Measurements from ENCODE around the gene MFSD1.
"Not testable (repeated sequence)": the region's sequence is repeated elsewhere in the genome, so short reads cannot be mapped to it uniquely, and the experiment has no call there.

MFSD1 gene

GRCh38 chr3:158790901-158791589 is 10.8 kb upstream of the MFSD1 start:
- CTCF ChIA-PET, result interaction anchor here (0.6 to 2.1 kb wide), 2 partner anchors 132 to 250 kb away, joined by 4 to 10 read pairs; no protein-coding TSS in a partner anchor
- no peak; the same call in 1 of the 2 replicates for TF ChIP-seq FOXM1 (IDR thresholded peaks at IDR 0.05; ENCODE audit: borderline replicate concordance)
- TF ChIP-seq L3MBTL2 (conservative IDR thresholded peaks at IDR 0.05), result peak; percentile 72
- DNase-seq (ENCODE audit: extremely low spot score), result peak; percentile 57
- POLR2A ChIA-PET, result no interaction called here

- CTCF ChIA-PET, result interaction anchor here (0.6 to 2.1 kb wide), 2 partner anchors 132 to 251 kb away, joined by 4 to 10 read pairs; no protein-coding TSS in a partner anchor
- POLR2A ChIA-PET; DNase-seq (ENCODE audit: extremely low spot score): not testable (repeated sequence)
Measured at GRCh38 chr3:158791590-158791920, 10.3 kb upstream of the MFSD1 start.

- TF ChIP-seq ELF4 (IDR thresholded peaks at IDR 0.05) (no peak), FOXA1 (IDR thresholded peaks at IDR 0.05) (no peak), PKNOX1 (IDR thresholded peaks at IDR 0.05) (no peak), NFRKB (IDR thresholded peaks at IDR 0.05) (no peak), CTBP1 (IDR thresholded peaks at IDR 0.05; ENCODE audit: borderline replicate concordance) (no peak), SUZ12 (IDR thresholded peaks at IDR 0.05) (no peak), FOXM1 (IDR thresholded peaks at IDR 0.05; ENCODE audit: borderline replicate concordance) (no peak), HDGF (IDR thresholded peaks at IDR 0.05; ENCODE audit: borderline replicate concordance) (no peak), BHLHE40 (IDR thresholded peaks at IDR 0.05; ENCODE audit: borderline replicate concordance) (no peak), L3MBTL2 (conservative IDR thresholded peaks at IDR 0.05) (no peak), SP1 (IDR thresholded peaks at IDR 0.05) (no peak), FOXK2 (IDR thresholded peaks at IDR 0.05) (no peak), TARDBP (IDR thresholded peaks at IDR 0.05) (no peak), ARNT (IDR thresholded peaks at IDR 0.05) (no peak)
- no peak for DNase-seq (ENCODE audit: extremely low spot score)
- ChIA-PET POLR2A (no interaction called here), CTCF (no interaction called here)
Measured at GRCh38 chr3:158792709-158793108, 9.1 kb upstream of the MFSD1 start.

GRCh38 chr3:158794206-158794605 is 7.6 kb upstream of the MFSD1 start:
- TF ChIP-seq LEF1 (IDR thresholded peaks at IDR 0.05; ENCODE audit: borderline replicate concordance), result no peak
- TF ChIP-seq ELF4 (IDR thresholded peaks at IDR 0.05), result no peak
- no peak for TF ChIP-seq PKNOX1 (IDR thresholded peaks at IDR 0.05)
- no peak for TF ChIP-seq SUZ12 (IDR thresholded peaks at IDR 0.05)
- no peak for TF ChIP-seq ZNF384 (IDR thresholded peaks at IDR 0.05)
- no peak for TF ChIP-seq L3MBTL2 (conservative IDR thresholded peaks at IDR 0.05)
- no peak for TF ChIP-seq CTBP1 (IDR thresholded peaks at IDR 0.05; ENCODE audit: borderline replicate concordance)
- no peak for TF ChIP-seq FOXM1 (IDR thresholded peaks at IDR 0.05; ENCODE audit: borderline replicate concordance)
- TF ChIP-seq HDGF (IDR thresholded peaks at IDR 0.05; ENCODE audit: borderline replicate concordance), result no peak
- no peak for TF ChIP-seq NFRKB (IDR thresholded peaks at IDR 0.05)
- TF ChIP-seq FOXK2 (IDR thresholded peaks at IDR 0.05), result no peak
- no peak for TF ChIP-seq FOXA1 (IDR thresholded peaks at IDR 0.05)
- no peak for TF ChIP-seq ARNT (IDR thresholded peaks at IDR 0.05)
- no peak for TF ChIP-seq SP1 (IDR thresholded peaks at IDR 0.05)
- TF ChIP-seq BHLHE40 (IDR thresholded peaks at IDR 0.05; ENCODE audit: borderline replicate concordance), result no peak
- no peak for TF ChIP-seq TARDBP (IDR thresholded peaks at IDR 0.05)
- CTCF ChIA-PET, result no interaction called here
- POLR2A ChIA-PET, result no interaction called here
- DNase-seq (ENCODE audit: extremely low spot score), result no peak

GRCh38 chr3:158794936-158795518 is 6.8 kb upstream of the MFSD1 start:
- ChIA-PET CTCF (interaction anchor here (0.6 kb wide), 2 partner anchors 219 to 978 kb away, joined by 4 read pairs; no protein-coding TSS in a partner anchor), POLR2A (no interaction called here)
- peak; percentile 32 for DNase-seq (ENCODE audit: extremely low spot score)
- TF ChIP-seq SUZ12 (IDR thresholded peaks at IDR 0.05) (no peak), FOXM1 (IDR thresholded peaks at IDR 0.05; ENCODE audit: borderline replicate concordance) (no peak), PKNOX1 (IDR thresholded peaks at IDR 0.05) (no peak), ZNF384 (IDR thresholded peaks at IDR 0.05) (no peak), LEF1 (IDR thresholded peaks at IDR 0.05; ENCODE audit: borderline replicate concordance) (no peak), SP1 (IDR thresholded peaks at IDR 0.05) (no peak), NFRKB (IDR thresholded peaks at IDR 0.05) (no peak), ELF4 (IDR thresholded peaks at IDR 0.05) (no peak), BHLHE40 (IDR thresholded peaks at IDR 0.05; ENCODE audit: borderline replicate concordance) (no peak), L3MBTL2 (conservative IDR thresholded peaks at IDR 0.05) (no peak), ARNT (IDR thresholded peaks at IDR 0.05) (no peak), TARDBP (IDR thresholded peaks at IDR 0.05) (no peak)

GRCh38 chr3:158801201-158801600 is 653 bp upstream of the MFSD1 start:
- TF ChIP-seq L3MBTL2 (conservative IDR thresholded peaks at IDR 0.05) (no peak), BHLHE40 (IDR thresholded peaks at IDR 0.05; ENCODE audit: borderline replicate concordance) (no peak), ELF4 (IDR thresholded peaks at IDR 0.05) (no peak), TARDBP (IDR thresholded peaks at IDR 0.05) (no peak), FOXM1 (IDR thresholded peaks at IDR 0.05; ENCODE audit: borderline replicate concordance) (no peak), NFRKB (IDR thresholded peaks at IDR 0.05) (no peak), PKNOX1 (IDR thresholded peaks at IDR 0.05) (no peak), FOXK2 (IDR thresholded peaks at IDR 0.05) (no peak), CTBP1 (IDR thresholded peaks at IDR 0.05; ENCODE audit: borderline replicate concordance) (no peak), HDGF (IDR thresholded peaks at IDR 0.05; ENCODE audit: borderline replicate concordance) (no peak), FOXA1 (IDR thresholded peaks at IDR 0.05) (no peak), SP1 (IDR thresholded peaks at IDR 0.05) (no peak), ARNT (IDR thresholded peaks at IDR 0.05) (no peak)
- POLR2A ChIA-PET, result no interaction called here
- CTCF ChIA-PET, result interaction anchor here (0.8 kb wide), 1 partner anchor 142 kb away, joined by 7 read pairs; no protein-coding TSS in a partner anchor
- no peak for DNase-seq (ENCODE audit: extremely low spot score)

Data from HEK293T (cell line).